GM18517 (cell line): ENCODE results near the gene C10orf90.

ENCODE experiments used
- ATAC-seq: cut with Tn5 transposase; IDR thresholded peaks from one replicate; pipeline ENCODE4 v1.9.1; 2021; ENCODE audit warnings: mild to moderate bottlenecking, moderate library complexity; ENCODE audit not compliant: unreplicated experiment

The C10orf90 gene

DNA sequence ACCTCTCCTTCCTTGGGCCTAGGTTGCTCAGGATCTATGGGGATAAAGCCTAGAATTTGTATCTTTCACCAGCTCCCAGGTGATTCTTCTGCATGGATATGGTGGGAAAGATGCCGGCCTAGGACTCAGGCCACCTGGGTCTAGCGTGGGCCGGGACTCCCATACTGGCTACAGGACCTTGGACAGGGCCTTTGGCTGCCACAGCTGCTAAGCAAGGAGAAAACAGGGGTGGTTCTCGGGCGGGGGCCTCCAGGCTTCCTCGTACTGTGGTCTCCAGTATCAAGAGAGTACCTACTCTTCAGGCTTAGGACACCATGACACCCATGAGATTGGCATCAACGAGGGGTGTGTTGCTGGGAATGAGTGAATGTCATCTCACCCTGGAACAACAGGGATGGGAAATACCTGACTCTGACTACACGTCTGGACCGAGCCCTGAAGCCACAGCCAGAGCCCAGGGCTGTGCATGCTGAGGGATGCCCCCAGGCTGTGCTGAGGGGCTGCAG lies 161.9 kb downstream of the C10orf90 start:
- no peak for ATAC-seq

- ATAC-seq = no peak
These were observed 165.8 kb downstream of the C10orf90 start for GRCh38 chr10:126504761-126505112.

DNA sequence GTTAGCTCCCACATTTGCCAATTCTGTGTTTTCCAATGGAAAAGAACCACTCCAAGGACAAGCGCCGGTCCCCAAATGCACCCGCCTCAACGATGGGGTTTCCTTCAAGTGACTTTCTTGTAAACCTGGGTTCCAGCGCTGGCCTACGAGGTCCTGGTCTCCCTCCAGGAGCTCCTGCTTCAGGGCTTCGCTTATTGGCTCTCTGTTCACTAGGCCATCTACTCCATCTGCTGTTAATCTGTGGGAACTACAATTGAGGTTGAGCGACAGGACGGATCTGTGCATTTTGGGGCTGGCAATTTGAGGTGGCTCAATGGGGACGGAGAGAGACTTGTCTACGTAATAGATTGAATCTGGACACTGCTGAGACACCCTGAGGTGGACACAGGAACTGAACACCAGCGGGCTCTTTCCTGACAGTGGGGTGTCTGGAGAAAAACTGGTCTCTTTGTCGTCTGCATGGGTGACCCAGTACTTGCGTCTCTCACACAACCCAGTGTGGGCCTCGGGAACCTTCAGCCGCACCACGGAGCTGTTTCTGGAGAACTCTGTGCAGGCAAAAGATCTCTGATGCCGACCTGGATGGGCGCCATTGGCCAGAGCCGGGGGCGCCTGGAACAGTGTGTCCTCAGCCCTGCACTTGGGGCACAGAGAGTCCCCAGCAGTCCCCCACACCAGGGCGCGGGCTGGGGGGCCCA lies 166.3 kb downstream of the C10orf90 start:
- ATAC-seq = peak; percentile 51

DNA sequence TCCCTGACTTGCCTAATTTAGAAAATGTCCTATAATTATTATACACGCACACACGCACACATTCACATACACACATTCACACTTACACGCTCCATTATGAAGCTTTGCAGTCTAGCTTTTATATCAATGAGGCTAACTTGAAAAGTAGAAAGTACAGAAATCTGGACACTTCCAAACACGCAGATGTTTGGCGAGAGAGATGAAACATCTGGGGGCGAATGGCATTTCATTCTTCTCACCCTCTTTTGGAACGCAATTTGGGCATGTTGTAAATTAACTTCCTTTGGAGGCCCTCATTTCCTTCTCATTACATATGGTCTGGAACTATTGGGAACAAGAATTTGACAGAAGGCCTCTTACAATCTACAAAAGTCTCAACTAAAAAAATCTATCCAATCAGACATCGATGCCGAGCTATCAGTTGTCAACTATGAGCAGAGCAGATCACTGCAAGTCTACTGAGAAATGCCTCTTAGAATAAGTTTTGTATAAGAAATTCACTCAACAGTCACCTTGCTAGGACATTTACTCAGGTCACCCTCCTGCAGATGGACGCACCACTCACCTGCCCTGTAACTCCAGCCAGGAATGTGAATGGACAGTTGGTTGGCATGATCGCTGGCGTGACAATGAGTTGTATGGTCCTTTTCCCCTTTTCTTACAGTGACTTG lies 167.0 kb downstream of the C10orf90 start:
- ATAC-seq = no peak

GRCh38 chr10:126502441-126502840 lies 168.1 kb downstream of the C10orf90 start:
- no peak for ATAC-seq

DNA sequence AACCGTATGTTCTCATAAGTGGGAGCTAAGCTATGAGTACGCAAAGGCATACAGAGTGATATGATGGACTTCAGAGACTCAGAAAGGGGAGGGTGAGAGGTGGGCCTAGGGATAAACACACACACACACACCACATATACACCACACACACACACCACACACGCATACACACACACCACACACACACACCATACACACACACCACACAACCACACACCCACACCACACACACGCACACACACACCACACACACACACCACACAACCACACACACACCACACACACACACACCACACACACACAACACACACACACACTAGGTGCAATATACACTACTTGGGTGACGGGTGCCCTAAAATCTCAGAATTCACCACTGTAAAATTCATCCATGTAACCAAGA lies 168.7 kb downstream of the C10orf90 start:
- no peak for ATAC-seq

DNA sequence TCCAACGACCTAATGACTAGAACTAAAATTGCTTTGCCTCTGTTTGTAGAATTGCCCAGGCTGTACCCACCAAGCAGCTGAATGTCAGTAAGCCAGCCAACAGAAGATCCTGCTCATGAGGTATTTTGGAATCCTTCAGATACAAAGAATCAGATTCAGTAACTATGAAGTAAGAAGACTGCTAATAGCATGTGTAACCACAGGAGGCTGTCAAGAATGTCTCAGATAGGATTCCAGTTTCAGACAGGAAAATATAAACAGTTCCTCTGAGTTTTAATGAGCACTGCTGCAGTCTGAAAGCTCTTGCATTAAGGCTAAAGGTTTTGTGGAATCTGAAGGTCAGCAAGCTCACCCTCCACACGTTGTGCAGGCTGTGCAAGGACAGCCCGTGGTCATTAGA lies 169.6 kb downstream of the C10orf90 start:
- no peak for ATAC-seq

GRCh38 chr10:126500185-126500584 lies 170.3 kb downstream of the C10orf90 start:
- no peak for ATAC-seq

DNA sequence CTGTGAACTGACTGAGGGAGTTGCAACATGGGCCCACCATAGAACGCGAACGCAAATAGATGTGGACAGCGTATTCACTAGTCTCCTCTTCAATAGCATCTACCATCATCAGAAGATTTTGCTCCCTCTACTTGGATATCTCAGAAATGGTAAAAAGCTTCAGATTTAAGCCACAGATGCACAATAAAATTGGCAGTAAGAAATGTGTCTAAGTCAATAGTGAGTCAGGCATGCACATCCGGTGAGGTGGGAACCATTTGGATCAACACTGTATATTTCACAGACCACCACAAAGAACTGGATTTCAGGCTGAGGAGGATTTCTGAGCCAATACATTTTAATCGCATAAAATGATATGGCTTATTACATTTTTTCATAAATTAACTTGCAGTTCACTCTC lies 170.7 kb downstream of the C10orf90 start:
- ATAC-seq = no peak

DNA sequence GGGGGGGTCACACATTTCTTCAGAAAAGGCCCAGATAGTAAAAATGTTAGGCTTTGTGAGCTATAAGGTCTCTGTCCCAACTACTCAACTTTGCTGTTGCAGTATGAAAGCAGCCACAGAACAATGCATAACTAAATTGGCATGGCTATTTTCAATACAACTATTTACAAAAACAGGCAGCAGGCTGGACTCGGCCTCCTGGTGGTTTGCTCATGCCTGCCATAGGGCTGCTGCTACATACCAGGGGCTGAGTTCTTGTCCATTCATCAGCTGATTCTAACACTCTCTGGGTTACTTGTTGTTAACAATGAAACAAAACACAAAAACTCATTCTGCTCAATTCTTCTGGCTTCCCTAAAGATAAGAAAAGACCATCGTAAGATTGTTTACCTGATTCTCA lies 172.8 kb downstream of the C10orf90 start:
- ATAC-seq = no peak

- ATAC-seq = no peak
These were observed 173.5 kb downstream of the C10orf90 start for GRCh38 chr10:126496771-126497545.

GRCh38 chr10:126491476-126491875 lies 179.0 kb downstream of the C10orf90 start:
- ATAC-seq = no peak

- ATAC-seq = no peak
These were observed 189.3 kb downstream of the C10orf90 start for GRCh38 chr10:126481181-126481580.

DNA sequence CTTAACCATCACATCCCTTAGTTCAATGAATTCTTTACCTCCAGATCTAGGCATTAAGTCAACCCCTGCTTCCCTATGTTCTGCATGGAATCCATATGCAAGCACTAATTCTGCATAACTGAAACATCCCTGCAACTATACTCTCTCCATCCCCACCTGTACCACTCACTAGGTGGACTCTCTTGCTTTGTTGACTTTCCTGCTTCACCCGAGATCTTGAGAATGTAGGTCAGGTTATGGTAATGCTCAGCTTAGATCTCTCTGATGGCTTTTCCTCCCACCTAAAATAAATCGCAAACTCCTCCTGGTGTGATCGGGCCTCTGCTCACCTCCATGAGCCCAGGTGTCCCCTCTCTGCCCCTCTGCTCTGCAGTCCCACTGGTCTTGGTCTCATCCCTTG lies 189.8 kb downstream of the C10orf90 start:
- ATAC-seq = no peak

DNA sequence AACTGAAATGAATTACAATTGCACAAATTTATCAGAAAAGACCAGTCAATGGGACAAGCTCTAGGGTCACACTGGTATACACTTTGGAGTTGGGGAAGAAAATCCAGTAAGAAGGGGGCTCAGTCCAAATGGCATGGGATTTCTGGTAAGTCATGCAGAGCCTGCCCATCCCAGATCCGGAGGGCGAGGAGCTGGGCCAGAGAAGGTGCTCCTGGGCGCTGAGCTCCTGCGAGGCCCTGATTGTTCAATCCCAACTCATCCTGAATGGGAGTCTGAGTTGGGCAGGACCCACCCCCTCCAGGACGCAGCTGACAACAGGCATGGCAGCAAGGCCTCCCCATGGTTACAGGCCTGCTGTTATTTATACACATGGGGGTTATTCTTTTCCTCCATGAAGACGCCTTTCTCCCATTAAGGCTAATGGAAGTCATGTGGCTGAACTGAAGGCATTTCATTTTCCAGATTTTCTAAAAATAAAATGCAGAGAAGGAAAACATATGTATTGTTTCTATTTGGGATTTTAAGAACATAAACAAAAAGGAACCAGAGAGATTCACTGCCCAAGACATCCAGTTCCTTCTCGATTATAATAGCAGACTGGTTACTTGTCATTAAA lies 191.1 kb downstream of the C10orf90 start:
- no peak for ATAC-seq

DNA sequence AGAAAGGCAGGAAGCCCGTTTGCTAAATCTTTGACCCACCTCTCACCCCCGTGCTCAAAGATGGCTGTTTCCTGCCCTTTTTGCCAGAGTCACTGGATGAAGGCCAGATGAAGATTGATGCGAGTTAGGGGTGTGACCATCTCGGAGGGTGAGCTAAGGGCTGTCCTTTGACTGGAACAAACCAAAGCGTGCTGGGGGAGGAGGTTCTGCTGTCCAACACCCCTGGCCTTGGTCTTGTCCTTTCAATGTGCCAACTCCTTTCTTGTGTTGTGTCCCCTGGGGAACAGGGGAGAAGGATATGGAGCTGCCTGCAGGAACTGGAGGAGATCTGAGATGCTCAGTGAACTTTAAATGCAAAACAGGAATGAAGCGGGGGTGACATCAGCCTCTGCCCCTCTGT lies 191.9 kb downstream of the C10orf90 start:
- ATAC-seq = no peak

GRCh38 chr10:126476246-126476645 lies 194.2 kb downstream of the C10orf90 start:
- ATAC-seq = no peak

DNA sequence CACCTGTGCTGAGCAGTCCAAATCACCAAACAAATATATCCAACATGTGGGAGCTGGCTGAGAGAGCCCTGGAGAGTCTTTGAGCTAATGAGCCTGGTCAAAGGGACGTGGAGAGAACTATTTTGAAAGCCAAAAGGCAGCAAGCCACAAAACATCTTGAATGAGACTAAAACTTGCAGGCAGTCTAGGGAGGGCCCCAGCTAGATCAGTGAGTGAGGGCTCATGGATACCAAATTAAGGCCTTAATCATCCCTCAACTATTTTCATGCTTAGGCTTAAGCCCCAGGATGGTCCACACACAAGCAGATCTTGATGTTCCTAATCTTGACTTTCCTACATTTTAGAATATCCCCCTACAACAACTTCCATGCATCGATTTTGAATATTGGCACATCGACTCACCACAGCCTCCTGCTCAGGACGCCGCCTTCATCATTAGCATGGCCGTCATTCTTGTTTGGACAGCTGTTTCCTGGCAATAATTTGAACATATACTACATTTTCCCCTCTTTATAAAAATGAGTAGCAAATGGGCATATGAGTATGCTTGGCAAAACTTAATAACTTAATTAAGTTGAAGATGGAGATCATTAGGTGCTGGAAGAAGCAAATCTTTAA lies 195.3 kb downstream of the C10orf90 start:
- ATAC-seq = no peak

GRCh38 chr10:126474031-126474430 lies 196.5 kb downstream of the C10orf90 start:
- no peak for ATAC-seq

- no peak for ATAC-seq
These were observed 199.5 kb downstream of the C10orf90 start for GRCh38 chr10:126470991-126471390.

- no peak for ATAC-seq
These were observed 200.8 kb downstream of the C10orf90 start for GRCh38 chr10:126469692-126470091.
